Nephron (organoid): ENCODE results near the gene TYRO3.

ENCODE experiments used
- H3K27ac Mint-ChIP-seq, 3 experiments: 2 replicates each; pipeline ENCODE4 v1.8.0; 2020; ENCODE audit warnings: mixed read lengths in 3 of 3, mild to moderate bottlenecking in 2 of 3, moderate library complexity in 1 of 3
- H3K27me3 Mint-ChIP-seq: 2 replicates; pipeline ENCODE4 v1.8.0; 2021; ENCODE audit warnings: low read depth, mild to moderate bottlenecking, moderate library complexity, mixed read lengths
- H3K36me3 Mint-ChIP-seq: 2 replicates; pipeline ENCODE4 v1.8.0; 2020; ENCODE audit warnings: low read depth, mixed read lengths
- H3K4me1 Mint-ChIP-seq: 2 replicates; pipeline ENCODE4 v1.8.0; 2020; ENCODE audit warnings: mixed read lengths
- H3K4me3 Mint-ChIP-seq, 3 experiments: 2 replicates each; pipeline ENCODE4 v1.8.0; 2020; ENCODE audit warnings: mild to moderate bottlenecking in 3 of 3, mixed read lengths in 3 of 3, moderate library complexity in 2 of 3
- H3K9me3 Mint-ChIP-seq: 2 replicates; pipeline ENCODE4 v1.8.0; 2020; ENCODE audit warnings: mixed read lengths
- CTCF ChIP-seq, 3 experiments: fragments of 200-600 bp; sonication (generic); IDR thresholded peaks; one replicate each; pipeline ENCODE4 v1.5.0; 2021; ENCODE audit warnings: antibody characterized with exemption in 3 of 3; ENCODE audit not compliant: unreplicated experiment in 3 of 3

TYRO3 gene

GRCh38 chr15:41603941-41604911 is 45.2 kb downstream of the TYRO3 start:
- Mint-ChIP-seq H3K27ac (peak overlapping the region in 1 of 3 experiments; percentile 38), H3K9me3 (no peaks in the 10 kb centered on the region), H3K27me3 (peaks cover 13% of the 10 kb centered on the region), H3K4me1 (peaks cover 17% of the 10 kb centered on the region), H3K4me3 (peak overlapping the region; percentile 47 to 60 (median 55)), H3K36me3 (no peaks in the 10 kb centered on the region)
- peak; percentile 79 to 80 (median 79) for TF ChIP-seq CTCF (IDR thresholded peaks at IDR 0.05; ENCODE audit: unreplicated experiment in 3 of 3)

- Mint-ChIP-seq H3K4me1 (peaks cover 17% of the 10 kb centered on the region), H3K27ac (no peak overlapping the region), H3K36me3 (no peaks in the 10 kb centered on the region), H3K9me3 (no peaks in the 10 kb centered on the region), H3K4me3 (no peak overlapping the region), H3K27me3 (peaks cover 13% of the 10 kb centered on the region)
- TF ChIP-seq CTCF (IDR thresholded peaks at IDR 0.05; ENCODE audit: unreplicated experiment in 3 of 3): no peak
Measured at GRCh38 chr15:41605566-41605965, 46.6 kb downstream of the TYRO3 start.

- Mint-ChIP-seq H3K27ac (no peak overlapping the region), H3K4me3 (no peak overlapping the region), H3K9me3 (no peaks in the 10 kb centered on the region), H3K36me3 (no peaks in the 10 kb centered on the region), H3K27me3 (peaks cover 13% of the 10 kb centered on the region), H3K4me1 (peaks cover 17% of the 10 kb centered on the region)
- TF ChIP-seq CTCF (IDR thresholded peaks at IDR 0.05; ENCODE audit: unreplicated experiment in 3 of 3): no peak
Measured at GRCh38 chr15:41606997-41607396, 48.0 kb downstream of the TYRO3 start.

GRCh38 chr15:41609123-41609522 is 50.1 kb downstream of the TYRO3 start:
- no peak for TF ChIP-seq CTCF (IDR thresholded peaks at IDR 0.05; ENCODE audit: unreplicated experiment in 3 of 3)
- Mint-ChIP-seq H3K27me3 (peaks cover 9% of the 10 kb centered on the region), H3K4me1 (peaks cover 11% of the 10 kb centered on the region), H3K9me3 (peaks cover 3% of the 10 kb centered on the region), H3K27ac (no peak overlapping the region), H3K36me3 (no peaks in the 10 kb centered on the region), H3K4me3 (no peak overlapping the region)

- Mint-ChIP-seq H3K27me3 (peaks cover 5% of the 10 kb centered on the region), H3K27ac (no peak overlapping the region), H3K4me3 (no peak overlapping the region), H3K4me1 (peaks cover 6% of the 10 kb centered on the region), H3K36me3 (no peaks in the 10 kb centered on the region), H3K9me3 (peaks cover 3% of the 10 kb centered on the region)
- no peak for TF ChIP-seq CTCF (IDR thresholded peaks at IDR 0.05; ENCODE audit: unreplicated experiment in 3 of 3)
Measured at GRCh38 chr15:41610048-41610447, 51.0 kb downstream of the TYRO3 start.
